Kidney epithelial cell (primary cell): ENCODE results near the gene OTOGL. TPM values are rescaled to one million over a fixed set of nuclear protein-coding genes. Genes with fewer than 3 reads are reported as not detected.

Experiments
- DNase-seq: peaks from one replicate; pipeline ENCODE4 v3.0.0-alpha.2; 2010; ENCODE audit warnings: low read depth
- H3K27me3 ChIP-seq: 2 replicates; pipeline ENCODE4 v1.6.0; 2011; ENCODE audit warnings: low read length; ENCODE audit not compliant: control insufficient read depth, insufficient read depth
- H3K36me3 ChIP-seq: 2 replicates; pipeline ENCODE4 v1.5.1; 2011; ENCODE audit warnings: low read length; ENCODE audit not compliant: control insufficient read depth, insufficient read depth
- H3K4me3 ChIP-seq: 2 replicates; pipeline ENCODE4 v1.5.1; 2011; ENCODE audit warnings: low read depth, mild to moderate bottlenecking, control low read depth, low read length
- CTCF ChIP-seq: IDR thresholded peaks from 2 replicates; pipeline ENCODE4 v1.5.1; 2011; ENCODE audit warnings: mild to moderate bottlenecking, moderate library complexity, low read length, control low read depth, inconsistent platforms; ENCODE audit not compliant: insufficient read depth, poor library complexity, severe bottlenecking
- total RNA-seq: library from RNA; depleted of rRNA; stranded (reverse); fragments of >200 nt; gene quantifications from 2 replicates; pipeline ENCODE4 v1.2.3, GENCODE V29; 2015

Gene OTOGL
- total RNA-seq, 1 donor from 2014 or later, result 0.33 TPM

- Histone ChIP-seq H3K27me3 (no peaks in the 10 kb centered on the region), H3K4me3 (no peak overlapping the region), H3K36me3 (no peaks in the 10 kb centered on the region)
- DNase-seq, result no peak
- TF ChIP-seq CTCF, result no peak
Observed at GRCh38 chr12:80273144-80273543, 173.8 kb downstream of the OTOGL start.

DNA sequence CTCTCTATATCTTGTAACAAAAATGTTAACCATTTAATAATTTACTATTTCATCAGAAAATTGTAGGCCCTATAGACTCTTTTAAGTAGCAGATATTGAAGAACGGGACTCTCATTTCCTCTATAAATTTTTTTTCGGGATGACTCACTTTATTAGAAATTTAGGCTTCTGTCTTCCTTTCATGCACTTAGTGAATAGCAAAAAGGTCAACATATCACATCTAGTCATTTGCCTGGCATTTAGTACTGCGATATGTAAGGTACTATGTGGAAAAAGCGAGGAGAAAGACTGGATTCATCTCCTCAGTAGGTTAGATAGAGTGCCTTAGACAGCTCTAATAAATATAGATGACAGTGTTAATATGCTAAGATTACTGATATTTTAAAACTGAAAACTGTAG, 178.4 kb downstream of the OTOGL start:
- Histone ChIP-seq H3K4me3 (no peak overlapping the region), H3K27me3 (no peaks in the 10 kb centered on the region), H3K36me3 (no peaks in the 10 kb centered on the region)
- no peak for TF ChIP-seq CTCF
- DNase-seq, result no peak

- no peaks in the 10 kb centered on the region for H3K27me3 ChIP-seq
- DNase-seq, result no peak
- H3K36me3 ChIP-seq, result no peaks in the 10 kb centered on the region
- no peak for TF ChIP-seq CTCF
- no peak overlapping the region for H3K4me3 ChIP-seq
Observed at GRCh38 chr12:80282226-80282625, 182.9 kb downstream of the OTOGL start.

GRCh38 chr12:80282761-80283160, 183.4 kb downstream of the OTOGL start:
- no peaks in the 10 kb centered on the region for H3K36me3 ChIP-seq
- TF ChIP-seq CTCF, result no peak
- no peak for DNase-seq
- no peak overlapping the region for H3K4me3 ChIP-seq
- no peaks in the 10 kb centered on the region for H3K27me3 ChIP-seq

DNA sequence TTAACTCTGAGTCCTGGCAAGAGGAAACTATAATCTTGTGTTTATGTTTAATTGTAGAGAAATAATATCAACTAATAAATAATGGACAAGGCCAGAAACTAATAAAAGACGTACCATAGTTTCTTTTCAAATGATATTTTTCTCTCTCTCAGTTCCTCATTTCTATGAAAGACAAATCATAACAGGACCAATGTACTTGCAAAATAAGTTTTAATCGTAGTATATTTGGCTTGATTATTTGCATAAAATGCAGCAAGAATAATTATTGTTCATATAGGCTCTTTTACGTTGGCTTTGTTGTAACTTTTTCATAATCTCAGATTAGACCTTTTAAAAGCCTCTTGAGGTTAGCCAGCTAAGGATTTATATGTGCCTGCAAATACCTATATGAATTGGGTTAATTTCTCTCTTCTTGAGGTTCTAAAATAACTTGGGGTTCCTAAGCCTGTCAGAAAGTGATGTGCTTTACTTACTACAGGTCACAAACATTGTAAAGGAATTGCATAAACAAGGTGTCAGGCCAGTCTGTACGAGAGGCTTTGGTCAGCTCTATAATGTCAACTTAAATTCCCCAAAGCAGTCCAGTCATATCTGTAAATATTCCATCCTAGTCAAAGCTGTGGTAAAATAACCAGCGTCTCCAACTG, 191.9 kb downstream of the OTOGL start:
- TF ChIP-seq CTCF, result no peak
- no peak overlapping the region for H3K4me3 ChIP-seq
- no peaks in the 10 kb centered on the region for H3K27me3 ChIP-seq
- no peak for DNase-seq
- H3K36me3 ChIP-seq, result no peaks in the 10 kb centered on the region

DNA sequence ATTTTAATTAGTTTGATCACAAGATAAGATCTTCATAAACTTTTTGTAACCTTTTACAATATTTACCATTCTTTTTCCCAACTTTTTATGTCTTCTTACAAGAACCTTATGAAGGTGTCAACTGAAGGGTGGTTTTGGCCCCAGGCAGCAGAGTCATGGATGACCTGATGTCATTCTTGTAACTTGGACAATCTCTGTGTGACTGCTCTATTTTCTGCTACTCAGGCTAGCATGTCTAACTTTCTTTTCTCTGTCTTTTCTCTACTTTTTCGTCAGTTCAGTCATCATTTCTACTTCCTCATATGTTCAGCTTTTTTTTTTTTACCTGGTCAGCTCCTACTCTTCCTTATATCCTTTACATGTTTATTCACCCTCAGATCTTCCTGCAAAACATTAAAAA, 194.0 kb downstream of the OTOGL start:
- Histone ChIP-seq H3K27me3 (no peaks in the 10 kb centered on the region), H3K36me3 (no peaks in the 10 kb centered on the region), H3K4me3 (no peak overlapping the region)
- no peak for DNase-seq
- no peak for TF ChIP-seq CTCF
